GM19351 (cell line): ENCODE measurements around the gene ARNT2.
"Not testable (repeated sequence)": the region's sequence is repeated elsewhere in the genome, so short reads cannot be mapped to it uniquely, and the experiment has no call there.

Experiments
- ATAC-seq: cut with Tn5 transposase; IDR thresholded peaks from one replicate; pipeline ENCODE4 v1.9.1; 2021; ENCODE audit warnings: mild to moderate bottlenecking, moderate library complexity; ENCODE audit not compliant: unreplicated experiment

The ARNT2 gene

GRCh38 chr15:80508783-80509182 is 104.6 kb downstream of the ARNT2 start:
- ATAC-seq, result no peak

- no peak for ATAC-seq
These were observed 105.6 kb downstream of the ARNT2 start for GRCh38 chr15:80509800-80510199.

- ATAC-seq, result not testable (repeated sequence)
These were observed 106.8 kb downstream of the ARNT2 start for GRCh38 chr15:80510985-80511384.

- ATAC-seq, result no peak
These were observed 108.8 kb downstream of the ARNT2 start for GRCh38 chr15:80512726-80513660.

- no peak for ATAC-seq
These were observed 110.0 kb downstream of the ARNT2 start for GRCh38 chr15:80514071-80514780.

- ATAC-seq, result no peak
These were observed 113.1 kb downstream of the ARNT2 start for GRCh38 chr15:80517290-80517689.

GRCh38 chr15:80518522-80518921 is 114.3 kb downstream of the ARNT2 start:
- ATAC-seq, result no peak

- no peak for ATAC-seq
These were observed 119.6 kb downstream of the ARNT2 start for GRCh38 chr15:80523746-80524145.

- no peak for ATAC-seq
These were observed 121.7 kb downstream of the ARNT2 start for GRCh38 chr15:80525853-80526252.

- no peak for ATAC-seq
These were observed 122.6 kb downstream of the ARNT2 start for GRCh38 chr15:80526556-80527340.

GRCh38 chr15:80527406-80527805 is 123.2 kb downstream of the ARNT2 start:
- no peak for ATAC-seq

- no peak for ATAC-seq
These were observed 123.8 kb downstream of the ARNT2 start for GRCh38 chr15:80527961-80528360.

GRCh38 chr15:80530737-80531365 is 126.7 kb downstream of the ARNT2 start:
- ATAC-seq, result no peak

GRCh38 chr15:80531388-80531787 is 127.2 kb downstream of the ARNT2 start:
- no peak for ATAC-seq

GRCh38 chr15:80531796-80532195 is 127.6 kb downstream of the ARNT2 start:
- no peak for ATAC-seq

GRCh38 chr15:80533790-80534333 is 129.7 kb downstream of the ARNT2 start:
- no peak for ATAC-seq

- ATAC-seq, result no peak
These were observed 132.0 kb downstream of the ARNT2 start for GRCh38 chr15:80536231-80536630.

- no peak for ATAC-seq
These were observed 132.5 kb downstream of the ARNT2 start for GRCh38 chr15:80536716-80537115.

GRCh38 chr15:80545078-80545477 is 140.9 kb downstream of the ARNT2 start:
- ATAC-seq, result no peak

- ATAC-seq, result no peak
These were observed 143.1 kb downstream of the ARNT2 start for GRCh38 chr15:80547264-80547663.
